ENCODE data around the gene TSC22D4.

DNA sequence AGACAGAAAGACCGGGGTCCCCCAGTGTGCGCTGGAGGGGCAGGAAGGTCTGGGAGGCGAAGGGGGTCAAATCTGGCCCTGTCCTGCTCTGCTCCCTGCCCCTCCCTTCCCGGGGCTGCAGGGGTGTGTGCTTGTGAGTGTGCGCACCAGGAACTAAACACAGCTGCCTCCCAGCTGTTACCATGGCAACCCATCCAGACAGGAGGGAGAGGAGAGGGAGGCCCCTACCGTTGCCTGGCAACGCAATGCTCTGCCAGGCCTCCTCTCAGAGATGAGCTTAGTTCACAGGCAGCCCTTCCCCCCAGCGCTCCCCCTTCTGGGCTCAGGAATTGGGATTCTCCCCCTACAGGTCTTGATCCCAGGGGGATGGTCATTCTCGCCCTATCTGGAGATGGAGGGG is 10.8 kb upstream of the TSC22D4 start:
- TF ChIP-seq, protein P1, sequence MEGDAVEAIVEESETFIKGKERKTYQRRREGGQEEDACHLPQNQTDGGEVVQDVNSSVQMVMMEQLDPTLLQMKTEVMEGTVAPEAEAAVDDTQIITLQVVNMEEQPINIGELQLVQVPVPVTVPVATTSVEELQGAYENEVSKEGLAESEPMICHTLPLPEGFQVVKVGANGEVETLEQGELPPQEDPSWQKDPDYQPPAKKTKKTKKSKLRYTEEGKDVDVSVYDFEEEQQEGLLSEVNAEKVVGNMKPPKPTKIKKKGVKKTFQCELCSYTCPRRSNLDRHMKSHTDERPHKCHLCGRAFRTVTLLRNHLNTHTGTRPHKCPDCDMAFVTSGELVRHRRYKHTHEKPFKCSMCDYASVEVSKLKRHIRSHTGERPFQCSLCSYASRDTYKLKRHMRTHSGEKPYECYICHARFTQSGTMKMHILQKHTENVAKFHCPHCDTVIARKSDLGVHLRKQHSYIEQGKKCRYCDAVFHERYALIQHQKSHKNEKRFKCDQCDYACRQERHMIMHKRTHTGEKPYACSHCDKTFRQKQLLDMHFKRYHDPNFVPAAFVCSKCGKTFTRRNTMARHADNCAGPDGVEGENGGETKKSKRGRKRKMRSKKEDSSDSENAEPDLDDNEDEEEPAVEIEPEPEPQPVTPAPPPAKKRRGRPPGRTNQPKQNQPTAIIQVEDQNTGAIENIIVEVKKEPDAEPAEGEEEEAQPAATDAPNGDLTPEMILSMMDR (IDR thresholded peaks at IDR 0.05), result no peak
- TF ChIP-seq POLR2A (IDR thresholded peaks at IDR 0.05), result no peak
